HG03280 (cell line): ENCODE measurements around the gene TMEM139.
A peak's percentile ranks its signal among the peaks of the same experiment; 100 is the strongest.
"Not testable (repeated sequence)": the region's sequence is repeated elsewhere in the genome, so short reads cannot be mapped to it uniquely, and the experiment has no call there.

ENCODE experiments used
- ATAC-seq: cut with Tn5 transposase; IDR thresholded peaks from one replicate; pipeline ENCODE4 v1.9.1; 2021; ENCODE audit warnings: mild to moderate bottlenecking, moderate library complexity; ENCODE audit not compliant: unreplicated experiment

TMEM139 gene

GRCh38 chr7:143257501-143257900 is 27.3 kb upstream of the TMEM139 start:
- no peak for ATAC-seq

DNA sequence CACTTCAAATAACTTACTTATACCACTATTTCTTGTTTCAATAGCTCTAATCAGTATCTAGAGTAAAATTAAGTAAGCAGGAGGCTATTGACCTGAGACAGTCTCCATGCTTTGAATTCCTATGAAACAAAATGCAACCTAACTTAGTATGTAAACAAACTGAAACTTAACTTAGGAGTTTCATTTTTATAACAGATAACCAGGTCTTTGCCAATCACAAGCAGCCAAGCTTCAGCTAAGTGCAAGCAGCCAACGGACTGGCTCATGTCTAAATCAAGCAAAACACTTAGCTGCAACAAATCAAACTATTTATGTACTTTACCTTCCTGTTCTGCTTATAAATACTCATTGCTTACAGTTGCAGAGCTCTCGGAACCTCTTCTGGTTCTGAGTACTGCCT is 25.9 kb upstream of the TMEM139 start:
- peak; percentile 36 for ATAC-seq

DNA sequence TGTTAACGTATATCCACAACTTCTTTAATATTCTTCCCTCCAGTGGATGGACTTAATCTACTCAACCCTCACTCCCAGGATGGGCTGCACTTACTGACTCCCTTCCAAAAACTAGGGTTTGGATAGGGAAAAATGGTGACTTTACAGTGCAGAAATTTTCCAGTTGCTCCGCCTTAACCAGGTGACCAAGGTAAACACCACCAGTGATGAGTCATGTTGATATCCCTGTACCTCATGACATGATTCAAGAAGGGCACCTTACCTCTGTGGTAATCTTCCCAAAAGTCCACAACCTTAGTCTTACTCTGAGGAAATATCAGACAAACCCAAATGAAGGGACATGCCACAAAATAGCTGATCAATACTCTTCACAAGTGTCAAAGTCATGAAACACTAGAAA is 25.0 kb upstream of the TMEM139 start:
- ATAC-seq = no peak

- ATAC-seq = no peak
These were observed 22.9 kb upstream of the TMEM139 start for GRCh38 chr7:143261901-143262300.

GRCh38 chr7:143263266-143264195 is 21.2 kb upstream of the TMEM139 start, which contains the start of gene GSTK1:
Gene GSTK1, plus strand, starts transcription at chr7:143263441. Its CDS starts 73 bp downstream, at chr7:143263514.
- peak; percentile 92 for ATAC-seq

DNA sequence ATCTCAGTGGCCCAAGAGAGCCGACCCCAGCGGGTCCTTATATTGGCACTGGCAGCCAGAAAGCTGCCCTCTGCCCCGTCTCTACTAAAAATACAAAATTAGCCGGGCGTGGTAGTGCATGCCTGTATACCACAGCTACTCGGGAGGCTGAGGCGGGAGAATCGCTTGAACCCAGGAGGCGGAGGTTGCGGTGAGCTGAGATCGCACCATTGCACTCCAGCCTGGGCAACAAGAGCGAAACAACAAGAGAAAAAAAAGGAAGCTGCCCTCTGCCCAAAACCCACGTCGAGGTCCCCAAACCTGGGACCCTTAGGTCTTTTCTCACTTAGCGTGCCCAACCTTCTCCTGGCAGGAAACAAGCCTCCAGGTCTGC is 20.6 kb upstream of the TMEM139 start:
- not testable (repeated sequence) for ATAC-seq

GRCh38 chr7:143265017-143265693 is 19.6 kb upstream of the TMEM139 start:
- no peak for ATAC-seq

GRCh38 chr7:143269251-143269650 is 15.5 kb upstream of the TMEM139 start:
- ATAC-seq = no peak

DNA sequence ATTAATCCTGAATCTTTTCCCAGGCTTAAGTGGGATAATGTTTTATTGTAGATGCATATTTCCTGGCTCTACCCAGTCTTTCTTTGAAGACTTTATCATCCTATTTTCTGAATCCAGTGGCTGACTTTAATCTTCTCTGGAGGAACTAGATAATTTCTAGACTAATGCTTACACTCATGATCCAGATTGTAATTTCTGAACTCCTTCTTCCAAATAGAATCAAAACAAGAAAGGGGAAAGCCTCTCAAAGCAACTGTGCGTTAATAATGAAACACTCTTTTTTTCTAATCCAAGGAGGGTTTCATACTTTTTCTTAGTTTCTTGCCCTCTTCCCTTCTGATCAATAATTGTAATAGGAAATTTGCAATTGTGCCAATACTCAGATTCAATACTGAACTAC is 13.5 kb upstream of the TMEM139 start:
- no peak for ATAC-seq

DNA sequence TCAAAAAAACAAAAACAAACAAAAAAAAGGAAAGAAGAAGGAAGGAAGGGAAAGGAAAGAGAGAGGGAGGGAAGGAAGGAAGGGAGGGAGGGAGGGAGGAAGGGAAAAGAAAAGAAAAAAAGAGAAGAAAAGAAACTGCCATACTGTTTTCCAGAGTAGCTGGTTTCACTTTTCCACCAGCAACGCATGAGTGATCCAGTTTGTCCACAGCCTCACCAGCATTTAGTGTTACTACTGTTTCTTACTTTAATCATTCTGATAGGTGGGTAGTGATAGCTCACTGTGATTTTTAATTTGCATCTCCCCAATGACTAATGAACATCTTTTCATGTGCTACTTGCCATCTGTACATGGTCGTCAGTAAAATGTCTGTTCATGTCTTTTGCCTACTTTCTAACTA is 11.9 kb upstream of the TMEM139 start:
- ATAC-seq = no peak

- peak; percentile 47 for ATAC-seq
These were observed 5.3 kb upstream of the TMEM139 start for GRCh38 chr7:143279186-143280098.

GRCh38 chr7:143280160-143280559 is 4.6 kb upstream of the TMEM139 start:
- no peak for ATAC-seq

DNA sequence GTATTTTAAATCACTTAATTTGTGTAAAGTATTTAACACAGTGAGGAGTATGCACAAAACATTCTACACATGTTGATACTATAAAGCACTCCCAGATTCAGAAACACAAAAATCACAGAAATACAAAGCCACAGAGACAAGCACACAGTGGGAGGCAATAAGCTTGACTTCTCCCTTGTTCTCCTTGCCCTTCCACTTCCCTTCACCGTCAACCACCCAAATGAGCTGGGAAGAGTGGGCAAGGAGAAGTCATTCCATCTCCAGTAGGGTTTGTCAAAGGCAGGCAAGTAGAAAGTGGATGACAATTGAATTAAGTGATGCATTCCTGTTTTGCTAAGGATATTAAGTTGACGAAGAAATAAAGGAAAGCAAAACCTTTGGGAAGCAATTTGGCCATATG is 4.2 kb upstream of the TMEM139 start:
- ATAC-seq = no peak

DNA sequence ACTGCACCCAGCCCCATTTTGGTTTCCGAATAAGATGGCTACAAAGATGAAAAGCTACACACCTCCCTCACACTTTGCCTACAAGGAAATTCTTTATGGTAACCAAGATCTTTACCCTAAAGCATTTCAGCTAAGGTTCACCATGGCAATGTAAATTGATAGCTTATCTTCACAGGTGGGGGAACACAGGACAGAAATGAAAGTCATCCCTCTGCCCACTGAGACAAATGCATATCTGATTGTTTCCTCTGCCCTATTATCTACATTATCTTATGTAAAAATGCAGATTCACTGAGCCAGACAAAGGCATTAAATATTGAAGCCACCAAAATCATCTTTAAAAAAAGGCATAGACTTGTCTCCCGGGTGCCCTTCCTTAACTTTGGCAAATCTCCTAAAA is 3.2 kb upstream of the TMEM139 start:
- ATAC-seq = no peak

DNA sequence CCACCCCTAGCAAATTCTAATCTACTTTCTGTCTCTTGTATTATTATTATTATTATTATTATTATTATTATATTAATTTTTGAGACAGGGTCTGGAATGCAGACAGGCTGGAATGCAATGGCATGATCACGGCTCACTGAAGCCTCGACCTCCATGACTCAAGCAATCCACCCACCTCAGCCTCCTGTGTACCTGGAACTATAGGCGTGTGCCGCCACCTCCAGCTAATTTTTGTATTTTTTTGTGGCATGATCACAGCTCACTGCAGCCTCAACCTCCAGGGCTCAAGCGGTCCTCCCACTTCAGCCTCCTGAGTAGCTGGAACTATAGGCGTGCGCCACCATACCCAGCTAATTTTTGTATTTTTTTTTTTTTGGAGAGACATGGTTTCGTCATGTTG is 2.6 kb upstream of the TMEM139 start:
- no peak for ATAC-seq

GRCh38 chr7:143283381-143283780 is 1.4 kb upstream of the TMEM139 start:
- no peak for ATAC-seq

GRCh38 chr7:143285470-143285778 is 666 bp downstream of the TMEM139 start:
- no peak for ATAC-seq

- ATAC-seq = no peak
These were observed 1.2 kb downstream of the TMEM139 start for GRCh38 chr7:143285806-143286521.

- ATAC-seq = no peak
These were observed 1.7 kb downstream of the TMEM139 start for GRCh38 chr7:143286522-143286890.

DNA sequence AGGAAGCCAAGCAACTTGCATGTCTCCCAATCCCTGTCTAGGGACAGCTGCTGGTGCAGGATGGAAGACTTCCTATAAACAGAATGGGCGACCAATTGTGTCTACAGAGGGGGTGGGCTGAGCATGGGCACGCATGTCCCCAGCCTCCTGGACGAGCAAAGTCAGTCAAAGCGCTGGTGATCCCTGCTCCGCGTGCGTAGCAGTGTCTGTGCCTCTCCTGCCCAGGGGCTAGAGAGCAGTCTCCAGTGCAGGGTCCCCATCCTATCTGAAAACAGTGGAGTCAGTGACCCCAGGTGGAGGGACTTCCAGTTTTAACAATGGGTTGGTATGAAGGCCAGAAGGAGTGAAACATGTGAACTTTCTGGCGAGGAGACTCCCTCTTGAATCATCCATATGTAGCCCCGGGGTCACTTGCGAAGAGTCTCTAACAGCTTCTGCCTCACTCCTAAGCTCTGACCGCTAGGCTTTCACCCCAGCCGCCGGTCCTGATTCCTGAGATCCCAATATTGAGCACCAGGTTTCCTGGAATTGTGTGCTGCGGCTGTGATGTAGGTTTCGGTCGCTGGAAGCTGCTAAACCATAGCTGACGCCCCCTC is 2.7 kb downstream of the TMEM139 start:
- no peak for ATAC-seq
